Measurements from ENCODE around the gene HEATR5A. TPM values are rescaled to one million over a fixed set of nuclear protein-coding genes. Genes with fewer than 3 reads are reported as not detected.

HEATR5A gene
- total and polyA plus RNA-seq, 9 of the 15 experiments (the other 6 are each of a cell fraction or from before 2014, with no cell fraction given), result 8.0 to 50.9 (median 23.0) TPM

DNA sequence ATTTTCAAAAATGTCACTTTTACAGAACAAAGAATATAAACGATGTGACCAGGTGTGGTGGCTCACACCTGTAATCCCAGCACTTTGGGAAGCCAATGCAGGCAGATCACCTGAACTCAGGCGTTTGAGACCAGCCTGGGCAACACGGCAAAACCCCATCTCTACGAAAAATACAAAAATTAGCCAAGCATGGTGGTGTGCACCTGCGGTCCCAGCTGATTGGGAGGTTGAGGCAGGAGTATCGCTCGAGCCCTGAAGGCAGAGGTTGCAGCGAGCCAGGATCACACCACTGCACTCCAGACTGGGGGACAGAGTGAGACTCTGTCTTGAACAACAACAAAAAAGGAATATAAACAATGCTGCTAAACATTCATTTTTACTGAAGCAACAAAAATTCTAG, 15.2 kb downstream of the HEATR5A start:
- POLR2A ChIA-PET, result interaction anchor here (2.3 kb wide), 1 partner anchor 15 kb away, joined by 10 read pairs; the partner anchor contains the start of gene HEATR5A
- CTCF ChIA-PET (ENCODE audit: low intra/inter-chr PET ratio), result no interaction called here
- FAIRE-seq, result no peak
- 92% methylated on average over 6 of the region's 8 CpGs for WGBS (ENCODE audit: insufficient coverage, low coverage, missing lambda C conversion rate)
- H3K9me1 ChIP-seq (ENCODE audit: control insufficient read depth, insufficient read depth, low read length), result no peaks in the 10 kb centered on the region
- H3K36me3 ChIP-seq (ENCODE audit: control insufficient read depth, insufficient read depth, low read length), result peaks cover 17% of the 10 kb centered on the region; the same call in 2 of the 3 replicates
- H3K9ac ChIP-seq (ENCODE audit: insufficient read depth in 1 of 2, low read depth in 2 of 2, low read length in 2 of 2), result no peak overlapping the region
- H3K27ac ChIP-seq (ENCODE audit: extremely low read depth, low read depth, low read length), result no peak overlapping the region
- peaks cover 0 to 3% of the 10 kb centered on the region in 2 experiments; a peak in 3 of 5 replicates for H3K4me1 ChIP-seq (replicated peaks in 1 of 2; ENCODE audit: control insufficient read depth in 2 of 2, insufficient read depth in 2 of 2, low read length in 2 of 2)
- no peak overlapping the region for H3K4me2 ChIP-seq (ENCODE audit: insufficient read depth, low read length)
- H3K9me3 ChIP-seq (replicated peaks; ENCODE audit: control insufficient read depth, insufficient read depth, low read depth, low read length), result no peaks in the 10 kb centered on the region
- no peak for DNase-seq (ENCODE audit: extremely low read depth in 1 of 4, low spot score in 3 of 4)
- BruUV-seq (replicated peaks), result no TSS peak
- H4K20me1 ChIP-seq (replicated peaks; ENCODE audit: control insufficient read depth, insufficient read depth, low read length), result no peaks in the 10 kb centered on the region; the same call in 1 of the 2 replicates
- no peak for ATAC-seq
- peaks cover 13% of the 10 kb centered on the region for H3K79me2 ChIP-seq (ENCODE audit: control insufficient read depth, insufficient read depth, low read length)
- no peaks in the 10 kb centered on the region for H3K27me3 ChIP-seq (ENCODE audit: control insufficient read depth in 2 of 2, insufficient read depth in 2 of 2, low read length in 2 of 2)
- H2AFZ ChIP-seq (ENCODE audit: low read depth, low read length), result no peak overlapping the region
- in situ Hi-C loops (cut with MboI), result no loop called here
- no peak for TF ChIP-seq ZNF699 (CRISPR knock-in tag; IDR thresholded peaks at IDR 0.05; ENCODE audit: insufficient replicate concordance)
- no peak for TF ChIP-seq SETDB1 (IDR thresholded peaks at IDR 0.05; ENCODE audit: low read length)
- no peak for TF ChIP-seq CBX5 (IDR thresholded peaks at IDR 0.05; ENCODE audit: borderline replicate concordance, low read depth)
- no peak for TF ChIP-seq MIER1 (IDR thresholded peaks at IDR 0.05; ENCODE audit: low read depth)
- TF ChIP-seq MEF2A (IDR thresholded peaks at IDR 0.05; ENCODE audit: control insufficient read depth, low read depth, low read length), result no peak
- TF ChIP-seq SAFB (IDR thresholded peaks at IDR 0.05; ENCODE audit: borderline replicate concordance, low read depth, low read length), result no peak
- no peak for TF ChIP-seq TEAD4 (IDR thresholded peaks at IDR 0.05; ENCODE audit: low read length)
- TF ChIP-seq TEAD4 (CRISPR knock-in tag; IDR thresholded peaks at IDR 0.05; ENCODE audit: borderline replicate concordance), result no peak
- no peak for TF ChIP-seq BDP1 (IDR thresholded peaks at IDR 0.05; ENCODE audit: insufficient read depth, insufficient read length)
- no peak for TF ChIP-seq CBFA2T3 (IDR thresholded peaks at IDR 0.05)
- TF ChIP-seq ZFX (CRISPR knock-in tag; IDR thresholded peaks at IDR 0.05), result no peak
- no peak for TF ChIP-seq MAFG (tag; conservative IDR thresholded peaks at IDR 0.05)
- TF ChIP-seq CEBPG (CRISPR knock-in tag; IDR thresholded peaks at IDR 0.05), result no peak
- TF ChIP-seq CEBPG (tag; conservative IDR thresholded peaks at IDR 0.05 in 1 of 2, IDR thresholded peaks at IDR 0.05 in 1 of 2), result no peak
- TF ChIP-seq HDAC1 (IDR thresholded peaks at IDR 0.05), result no peak
- intact Hi-C loops (cut with micrococcal nuclease), result no loop called here
- H3K4me3 ChIP-seq, result no peak overlapping the region
